AG04449 (cell line): ENCODE measurements around the gene MFRP.

Experiments
- CTCF ChIA-PET: fragments of 350-600 bp; formaldehyde crosslinking; extraction: SDS; loops from one replicate; lab custom pipeline; 2021; ENCODE audit warnings: antibody characterized with exemption; lab: Yijun Ruan, JAX
- POLR2A ChIA-PET: fragments of 400-600, 350-600 bp; formaldehyde crosslinking; extraction: SDS; loops from one replicate; lab custom pipeline; 2020; ENCODE audit warnings: antibody characterized with exemption, inconsistent platforms; lab: Yijun Ruan, JAX
- DNase-seq: peaks from one replicate; pipeline ENCODE4 v3.0.0-alpha.2; 2010; ENCODE audit warnings: low read depth, low spot score
- H3K4me3 ChIP-seq: 2 replicates; pipeline ENCODE4 v1.5.1; 2011; ENCODE audit warnings: low read depth, mild to moderate bottlenecking, control low read depth, low read length
- CTCF ChIP-seq: IDR thresholded peaks from one replicate; pipeline ENCODE4 v1.5.1; 2011; ENCODE audit warnings: mild to moderate bottlenecking, moderate library complexity, low read length, control low read depth, inconsistent platforms; ENCODE audit not compliant: insufficient read depth; ENCODE audit errors: missing control alignments

MFRP gene

GRCh38 chr11:119340335-119341221 is 5.9 kb downstream of the MFRP start, which contains the start of gene C1QTNF5:
Gene C1QTNF5, minus strand, starts transcription at chr11:119340883. Its CDS starts 486 bp downstream, at chr11:119340397.
- TF ChIP-seq CTCF, result no peak
- POLR2A ChIA-PET, result interaction anchor here (0.5 to 0.7 kb wide), 2 partner anchors 92 to 134 kb away, joined by 3 read pairs; no protein-coding TSS in a partner anchor

GRCh38 chr11:119339589-119340334 is 6.7 kb downstream of the MFRP start:
- ChIA-PET CTCF (interaction anchor here (0.7 to 14.1 kb wide), 35 partner anchors 8 to 254 kb away, joined by 3 to 358 read pairs (median 6); partner anchors contain the start of genes CBL, DPAGT1, HMBS and MCAM), POLR2A (interaction anchor here (0.7 kb wide), 1 partner anchor 135 kb away, joined by 3 read pairs; no protein-coding TSS in a partner anchor)
- peak overlapping the region; percentile 59 for H3K4me3 ChIP-seq
- no peak for DNase-seq
- peak; percentile 91 for TF ChIP-seq CTCF

More at GRCh38 chr11:119340335-119341221, 5.9 kb downstream of the MFRP start, which contains the start of gene C1QTNF5:
- no peak for DNase-seq
- CTCF ChIA-PET, result interaction anchor here (0.7 to 14.1 kb wide), 38 partner anchors 9 to 255 kb away, joined by 3 to 358 read pairs (median 4); partner anchors contain the start of genes CBL, DPAGT1, HMBS and MCAM
- H3K4me3 ChIP-seq, result peak within 1 kb of the TSS; percentile 59

GRCh38 chr11:119338965-119339588 is 7.4 kb downstream of the MFRP start:
- CTCF ChIA-PET, result interaction anchor here (0.7 to 14.1 kb wide), 54 partner anchors 7 to 283 kb away, joined by 3 to 358 read pairs (median 6); partner anchors contain the start of genes CBL, DPAGT1, HMBS and MCAM

GRCh38 chr11:119338318-119338890 is 8.1 kb downstream of the MFRP start:
- peak overlapping the region; percentile 40 for H3K4me3 ChIP-seq
- no peak for DNase-seq
- peak; percentile 82 for TF ChIP-seq CTCF
- CTCF ChIA-PET, result interaction anchor here (0.7 to 14.1 kb wide), 62 partner anchors 12 to 298 kb away, joined by 3 to 358 read pairs (median 5); partner anchors contain the start of genes C2CD2L, CBL, DPAGT1 and HMBS
- POLR2A ChIA-PET, result interaction anchor here (0.6 to 1.9 kb wide), 11 partner anchors 17 to 281 kb away, joined by 3 to 12 read pairs (median 5); partner anchors contain the start of genes HYOU1, MCAM and THY1

More at GRCh38 chr11:119338965-119339588, 7.4 kb downstream of the MFRP start:
- POLR2A ChIA-PET, result interaction anchor here (1.1 to 1.9 kb wide), 3 partner anchors 17 to 244 kb away, joined by 6 to 12 read pairs (median 11); partner anchors contain the start of gene MCAM
- no peak for DNase-seq
- peak overlapping the region; percentile 59 for H3K4me3 ChIP-seq
- TF ChIP-seq CTCF, result no peak
